ENCODE measurements around the gene GPR37. TPM values are rescaled to one million over a fixed set of nuclear protein-coding genes. Genes with fewer than 3 reads are reported as not detected.

Gene GPR37
- polyA plus RNA-seq, 2 of the 4 experiments (the other 2 are of a cell fraction): 0.35 to 0.61 TPM

- TF ChIP-seq NPAS2 (CRISPR knock-in tag; IDR thresholded peaks at IDR 0.05; ENCODE audit: borderline replicate concordance): no peak
- TF ChIP-seq RFX5 (IDR thresholded peaks at IDR 0.05): no peak
Measured at GRCh38 chr7:124799448-124799847, 33.9 kb upstream of the GPR37 start (continued).

GRCh38 chr7:124796771-124797170, 31.2 kb upstream of the GPR37 start:
- 13% methylated on average over 2 of the region's 2 CpGs for WGBS (ENCODE audit: missing lambda C conversion rate)
- no peak overlapping the region for H3K4me2 ChIP-seq
- ATAC-seq: no peak
- FAIRE-seq: no peak
- CTCF ChIA-PET: interaction anchor here (1.3 kb wide), 1 partner anchor 11 kb away, joined by 3 read pairs; no protein-coding TSS in a partner anchor
- no peak overlapping the region for H3K27ac ChIP-seq
- DNase-seq (ENCODE audit: low read depth in 1 of 2, low spot score in 1 of 2): no peak
- H3K4me1 ChIP-seq: no peaks in the 10 kb centered on the region
- no peak overlapping the region for H3K4me3 ChIP-seq
- TF ChIP-seq REST (IDR thresholded peaks at IDR 0.05): no peak
- no peak for TF ChIP-seq RAD21 (conservative IDR thresholded peaks at IDR 0.05 in 1 of 2, IDR thresholded peaks at IDR 0.05 in 1 of 2)
- no peak for TF ChIP-seq CEBPB (IDR thresholded peaks at IDR 0.05)
- no peak for TF ChIP-seq ZFP36 (IDR thresholded peaks at IDR 0.05; ENCODE audit: borderline replicate concordance, partially characterized antibody)
- TF ChIP-seq USF2 (IDR thresholded peaks at IDR 0.05): no peak
- TF ChIP-seq RNF2 (IDR thresholded peaks at IDR 0.05; ENCODE audit: borderline replicate concordance, low read depth): no peak
- no peak for TF ChIP-seq HOXA7 (CRISPR knock-in tag; IDR thresholded peaks at IDR 0.05)
- TF ChIP-seq MAX (IDR thresholded peaks at IDR 0.05): no peak
- TF ChIP-seq BHLHE40 (IDR thresholded peaks at IDR 0.05; ENCODE audit: low read depth, low read length): no peak
- TF ChIP-seq CHD4 (IDR thresholded peaks at IDR 0.05; ENCODE audit: borderline replicate concordance): no peak
- no peak for TF ChIP-seq HEYL (CRISPR knock-in tag; IDR thresholded peaks at IDR 0.05)
- TF ChIP-seq ZNF302 (CRISPR knock-in tag; IDR thresholded peaks at IDR 0.05): no peak
- no peak for TF ChIP-seq CHD2 (IDR thresholded peaks at IDR 0.05; ENCODE audit: low read length, partially characterized antibody)
- no peak for TF ChIP-seq BCL3 (IDR thresholded peaks at IDR 0.05)
- no peak for TF ChIP-seq HES2 (IDR thresholded peaks at IDR 0.05)
- no peak for TF ChIP-seq MAZ (IDR thresholded peaks at IDR 0.05; ENCODE audit: borderline replicate concordance, low read depth, low read length)
- no peaks in the 10 kb centered on the region for H3K9me3 ChIP-seq
- POLR2A ChIA-PET: no interaction called here

GRCh38 chr7:124792696-124793095, 27.1 kb upstream of the GPR37 start:
- no peak for TF ChIP-seq FOSB (CRISPR knock-in tag; IDR thresholded peaks at IDR 0.05)
- no peak for TF ChIP-seq HDAC2 (IDR thresholded peaks at IDR 0.05)
- TF ChIP-seq GATA3 (IDR thresholded peaks at IDR 0.05; ENCODE audit: borderline replicate concordance): no peak
- no peak for TF ChIP-seq REST (IDR thresholded peaks at IDR 0.05)
- no peak for TF ChIP-seq JUNB (IDR thresholded peaks at IDR 0.05)
- no peak for TF ChIP-seq BHLHE40 (IDR thresholded peaks at IDR 0.05; ENCODE audit: low read depth, low read length)
- no peak for TF ChIP-seq ELK1 (IDR thresholded peaks at IDR 0.05; ENCODE audit: low read depth, low read length)
- no peak for TF ChIP-seq NFE2L2 (conservative IDR thresholded peaks at IDR 0.05; ENCODE audit: low read length)
- Histone ChIP-seq H3K4me2 (no peak overlapping the region), H3K4me1 (no peaks in the 10 kb centered on the region), H3K27ac (no peak overlapping the region), H3K9me3 (no peaks in the 10 kb centered on the region), H3K4me3 (no peak overlapping the region)
- ATAC-seq: no peak
- 48% methylated on average over 3 of the region's 3 CpGs for WGBS (ENCODE audit: missing lambda C conversion rate)
- POLR2A ChIA-PET: no interaction called here
- CTCF ChIA-PET: no interaction called here
- FAIRE-seq: no peak
- DNase-seq (ENCODE audit: low read depth in 1 of 2, low spot score in 1 of 2): no peak
